ENCODE measurements around the gene OR5AN1.
"Not testable (repeated sequence)": the region's sequence is repeated elsewhere in the genome, so short reads cannot be mapped to it uniquely, and the experiment has no call there.

OR5AN1 gene, protein sequence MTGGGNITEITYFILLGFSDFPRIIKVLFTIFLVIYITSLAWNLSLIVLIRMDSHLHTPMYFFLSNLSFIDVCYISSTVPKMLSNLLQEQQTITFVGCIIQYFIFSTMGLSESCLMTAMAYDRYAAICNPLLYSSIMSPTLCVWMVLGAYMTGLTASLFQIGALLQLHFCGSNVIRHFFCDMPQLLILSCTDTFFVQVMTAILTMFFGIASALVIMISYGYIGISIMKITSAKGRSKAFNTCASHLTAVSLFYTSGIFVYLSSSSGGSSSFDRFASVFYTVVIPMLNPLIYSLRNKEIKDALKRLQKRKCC

DNA sequence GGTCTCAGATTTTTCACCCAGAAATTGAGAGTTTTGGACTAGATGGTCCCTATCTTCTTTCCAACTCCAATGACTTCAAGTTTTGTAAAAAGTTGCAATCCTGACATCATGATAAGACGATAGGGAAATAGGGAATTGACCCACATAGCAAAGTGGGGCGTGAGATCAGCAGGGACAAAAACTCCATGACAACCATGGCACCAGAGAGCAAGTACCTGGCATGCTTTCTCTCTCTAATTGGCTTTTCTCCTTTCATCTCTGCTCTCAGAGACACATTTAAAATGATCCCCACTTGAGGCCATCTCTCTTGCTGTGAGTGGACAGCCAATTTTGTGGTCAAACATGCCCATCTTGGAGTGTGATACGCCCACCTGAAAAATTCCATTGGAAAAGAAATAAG, at the start of gene OR5AN1:
OR5AN1 (plus strand) TSS at position 301 of the 400 bp plus-strand sequence. CDS start 5,564 bp downstream, outside the sequence.
- DNase-seq: no peak

DNA sequence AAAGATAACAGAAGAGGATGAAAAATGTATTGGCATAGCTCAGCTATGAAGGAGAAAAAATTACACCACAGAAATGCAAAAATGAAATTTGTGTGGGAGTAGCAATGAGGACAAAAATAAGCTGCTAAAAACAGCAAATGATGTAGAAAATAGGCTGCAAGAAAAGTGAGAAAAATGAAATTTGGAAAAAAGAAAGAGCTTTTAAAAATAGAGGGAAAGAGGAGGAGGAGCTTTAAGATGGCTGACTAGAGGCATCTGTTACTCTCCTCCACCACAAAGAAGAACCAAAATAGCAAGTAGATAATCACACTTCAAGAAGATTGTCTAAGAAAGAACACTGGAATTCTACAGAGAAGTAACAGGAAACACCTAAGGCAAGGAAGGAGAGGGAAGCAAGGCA, 23.7 kb upstream of the OR5AN1 start:
- no peak for DNase-seq

DNA sequence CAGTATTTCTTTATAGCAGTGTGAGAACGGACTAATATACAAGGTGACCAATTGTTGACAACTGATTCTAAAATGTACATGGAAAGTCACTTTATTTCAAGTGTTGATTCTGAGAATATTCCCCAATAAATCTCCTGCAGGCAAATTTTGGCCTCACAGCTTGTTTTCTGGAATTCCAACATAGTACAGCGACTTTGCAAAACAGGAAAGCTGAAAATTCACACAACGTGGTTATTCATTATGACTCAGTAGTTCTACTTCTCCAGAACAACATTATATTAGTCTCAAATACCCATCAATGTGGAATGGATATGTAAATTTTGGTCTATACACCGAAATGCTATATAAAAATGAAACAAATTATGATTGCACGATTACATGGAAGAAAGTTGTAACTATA, 22.5 kb upstream of the OR5AN1 start:
- no peak for DNase-seq

DNA sequence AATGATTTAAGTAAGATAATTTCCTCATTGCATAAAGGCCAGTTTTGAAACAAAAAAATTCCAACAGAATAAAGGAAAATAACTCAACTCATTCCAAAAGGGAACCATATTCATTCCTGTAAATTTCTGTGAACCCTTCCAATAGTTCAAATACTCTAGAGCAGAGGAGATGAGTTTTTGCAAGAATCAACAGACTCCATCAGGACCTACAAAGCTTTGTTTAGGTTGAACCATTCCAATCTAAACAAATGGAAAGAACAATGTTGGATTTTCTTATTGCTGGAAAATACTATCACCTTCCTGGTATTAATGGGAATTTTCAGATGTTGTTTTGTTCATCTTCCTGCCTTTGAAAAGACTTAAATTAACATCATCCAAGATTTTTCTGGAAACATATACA, 21.8 kb upstream of the OR5AN1 start:
- DNase-seq: no peak

DNA sequence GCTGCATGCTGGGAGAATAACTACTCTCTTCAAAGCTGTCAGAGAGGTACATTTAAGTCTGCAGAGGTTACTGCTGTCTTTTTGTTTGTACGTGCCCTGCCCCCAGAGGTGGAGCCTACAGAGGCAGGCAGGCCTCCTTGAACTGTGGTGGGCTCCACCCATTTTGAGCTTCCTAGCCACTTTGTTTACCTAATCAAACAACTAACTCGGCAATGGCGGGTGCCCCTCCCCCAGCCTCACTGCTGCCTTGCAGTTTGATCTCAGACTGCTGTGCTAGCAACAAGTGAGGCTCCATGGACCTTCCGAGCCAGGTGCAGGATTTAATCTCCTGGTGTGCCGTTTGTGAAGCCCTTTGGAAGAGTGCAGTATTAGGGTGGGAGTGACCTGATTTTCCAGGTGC, 9.0 kb upstream of the OR5AN1 start:
- not testable (repeated sequence) for DNase-seq

DNA sequence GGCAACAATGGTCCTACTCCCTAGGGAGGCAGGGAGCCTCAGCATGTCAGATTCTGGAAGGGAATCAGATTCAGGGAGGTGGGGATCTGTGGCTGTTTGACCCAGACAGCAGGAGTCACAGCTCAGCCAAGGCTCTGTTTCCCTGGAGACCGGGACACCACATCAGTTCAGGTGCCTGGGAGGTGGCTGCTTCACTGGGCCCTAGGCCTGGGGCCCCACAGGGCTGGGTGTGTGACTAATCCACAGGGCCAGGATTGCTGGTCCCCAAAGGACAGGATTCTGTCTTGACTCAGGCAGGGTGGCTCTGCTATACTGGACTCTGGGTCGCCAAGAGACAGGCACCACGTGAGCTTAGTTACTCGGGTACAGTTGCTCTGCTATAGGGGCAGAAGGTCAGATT, 3.5 kb upstream of the OR5AN1 start:
- DNase-seq: no peak

DNA sequence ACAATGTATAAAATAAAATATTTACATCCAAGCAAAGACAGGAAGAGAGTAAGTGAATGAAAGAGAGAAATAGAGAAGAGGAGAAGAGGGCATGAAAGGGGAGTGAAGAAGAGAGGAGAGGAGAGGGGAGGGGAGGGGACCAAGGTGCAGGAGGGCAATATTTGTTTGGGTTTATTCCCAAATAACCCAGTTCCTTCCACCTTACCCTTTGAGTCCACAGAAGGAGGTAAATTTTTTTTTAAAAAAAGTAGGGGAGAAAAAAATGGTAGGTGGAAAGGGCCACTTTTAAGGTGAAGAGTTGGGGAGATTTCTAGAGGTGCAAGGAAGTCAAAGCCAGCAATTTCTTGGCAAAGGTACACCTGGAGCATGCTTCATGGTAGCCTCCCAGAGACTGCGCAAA, 2.1 kb upstream of the OR5AN1 start:
- DNase-seq: no peak

DNA sequence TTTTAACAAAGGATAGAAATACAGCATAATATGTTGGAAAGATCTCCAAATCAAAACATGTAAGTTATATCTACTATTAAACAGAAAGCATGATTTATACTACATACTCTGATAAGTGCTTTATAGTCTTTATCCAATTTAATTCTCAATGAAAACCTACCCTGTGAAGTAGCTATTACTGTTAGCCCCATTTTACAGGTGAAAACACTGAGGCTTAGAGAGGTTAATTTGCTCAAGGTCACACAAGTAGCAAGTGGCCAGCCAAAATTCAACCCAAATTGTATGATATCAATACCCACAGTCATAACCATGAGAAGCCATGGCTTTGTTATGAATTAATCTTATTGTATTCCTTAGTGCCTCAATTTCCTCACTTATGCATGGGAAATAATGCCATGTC, 675 bp upstream of the OR5AN1 start:
- DNase-seq: no peak

DNA sequence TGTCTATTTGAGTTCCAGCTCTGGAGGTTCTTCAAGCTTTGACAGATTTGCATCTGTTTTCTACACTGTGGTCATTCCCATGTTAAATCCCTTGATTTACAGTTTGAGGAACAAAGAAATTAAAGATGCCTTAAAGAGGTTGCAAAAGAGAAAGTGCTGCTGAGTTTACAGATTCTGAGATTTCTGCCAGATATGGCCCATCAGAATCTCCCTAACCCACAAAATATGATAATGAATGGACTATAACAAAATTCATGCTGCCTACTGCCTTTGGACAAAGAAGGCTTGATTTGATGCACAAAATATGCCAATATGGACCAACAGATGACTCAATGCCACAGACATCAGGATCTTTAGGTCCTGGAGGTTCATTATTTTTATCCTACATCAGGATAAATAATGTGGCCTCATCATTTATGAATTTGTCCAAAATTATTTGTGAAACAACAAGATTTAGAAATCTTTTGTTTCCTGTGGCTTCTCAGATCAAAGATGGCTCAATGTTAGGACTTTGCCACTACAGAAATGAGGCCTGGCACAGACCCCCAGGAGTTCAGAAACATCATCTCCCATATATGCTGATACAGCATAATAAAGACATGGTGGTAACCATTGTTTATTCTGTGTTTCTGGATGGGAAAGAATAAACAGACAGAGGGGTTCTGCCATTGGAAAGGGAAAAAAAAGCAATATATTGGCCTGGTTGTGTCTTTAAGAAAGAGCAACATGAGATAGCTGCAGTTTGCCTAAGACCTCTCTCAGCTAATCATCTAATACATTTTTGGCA, 6.7 kb downstream of the OR5AN1 start:
- DNase-seq: no peak

DNA sequence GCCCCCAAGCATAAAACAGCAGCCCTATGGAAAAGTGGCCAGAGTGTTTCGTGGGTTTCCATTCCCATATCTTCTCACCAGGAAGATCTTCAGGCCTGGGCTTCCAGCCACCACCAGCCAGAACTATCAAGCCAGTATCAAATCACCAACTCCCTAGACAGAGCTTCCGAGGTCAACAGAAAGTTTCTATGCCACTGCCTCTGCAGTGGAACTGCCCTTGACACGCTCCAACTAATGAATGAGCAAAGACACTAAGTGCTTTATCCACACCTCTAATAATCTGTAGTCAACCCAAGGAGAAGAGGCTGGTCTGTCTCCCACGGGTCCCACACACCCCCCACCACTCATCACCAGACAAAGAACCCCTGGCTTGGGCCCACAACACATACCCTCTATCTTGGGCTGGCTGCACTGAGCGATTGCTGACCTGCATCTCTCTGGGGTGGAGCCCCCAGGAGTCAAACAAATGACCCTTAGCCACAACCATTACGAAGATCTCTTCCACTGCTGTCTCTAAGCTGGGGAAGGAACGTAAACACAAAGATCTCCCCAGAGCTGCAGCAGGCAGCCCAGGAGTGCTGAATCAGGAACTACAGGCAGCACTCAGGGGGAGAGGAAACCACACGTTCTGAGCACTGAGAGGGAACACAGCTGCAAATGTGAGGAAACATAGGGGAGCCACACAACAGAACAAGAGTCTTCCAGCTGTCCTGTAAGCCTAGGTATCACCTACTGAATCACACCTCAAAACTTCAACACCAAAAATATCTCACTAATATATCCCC, 9.7 kb downstream of the OR5AN1 start:
- DNase-seq: no peak

DNA sequence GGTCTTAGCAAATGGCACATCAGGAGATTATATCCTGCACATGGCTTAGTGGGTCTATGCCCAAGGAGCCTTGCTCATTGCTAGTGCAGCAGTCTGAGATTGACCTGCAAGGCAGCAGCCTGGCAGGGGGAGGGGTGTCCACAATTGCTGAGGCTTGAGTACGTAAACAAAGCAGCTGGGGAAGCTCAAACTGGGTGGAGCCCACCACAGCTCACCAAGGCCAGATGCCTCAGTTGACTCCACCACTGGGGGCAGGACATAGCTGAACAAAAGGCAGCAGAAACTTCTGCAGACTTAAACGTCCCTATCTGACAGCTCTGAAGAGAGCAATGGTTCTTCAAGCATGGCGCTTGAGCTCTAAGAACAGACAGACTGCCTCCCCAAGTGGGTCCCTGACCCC, 13.6 kb downstream of the OR5AN1 start:
- not testable (repeated sequence) for DNase-seq

DNA sequence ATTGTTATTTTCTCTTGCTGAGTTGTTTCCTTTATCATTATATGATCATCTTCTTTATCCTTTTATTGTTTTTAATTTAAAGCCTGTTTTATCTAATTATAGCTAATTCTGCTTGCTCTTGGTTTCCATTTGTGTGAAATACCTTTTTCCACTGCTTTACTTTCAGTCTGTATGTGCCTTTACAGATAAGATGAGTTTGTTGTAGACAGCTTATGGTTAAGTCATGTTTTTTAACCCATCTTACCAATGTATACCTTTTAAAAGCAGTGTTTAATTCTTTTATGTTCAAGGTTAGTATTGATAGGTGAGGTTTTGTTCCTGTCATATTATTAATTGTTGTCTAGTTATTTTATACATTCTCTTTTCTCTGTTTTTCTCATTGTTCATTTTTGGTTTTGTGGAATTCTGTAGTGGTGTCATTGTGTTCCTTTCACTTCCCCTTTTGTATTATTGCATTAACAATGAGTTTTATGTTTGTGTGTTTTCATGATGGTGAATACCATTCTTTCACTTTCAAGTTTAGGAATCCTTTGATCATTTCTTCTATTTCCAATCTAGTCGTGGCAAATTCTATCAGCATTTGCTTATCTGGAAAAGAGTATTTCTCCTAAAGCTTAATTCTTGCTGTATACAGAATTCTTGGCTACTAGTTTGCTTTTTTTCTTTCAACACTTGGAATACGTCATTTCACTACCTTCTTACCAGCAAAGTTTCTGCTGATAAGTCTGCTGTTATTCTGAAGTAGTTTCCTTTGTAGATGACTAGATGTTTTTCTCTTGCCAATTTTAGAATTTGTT, 21.8 kb downstream of the OR5AN1 start:
- DNase-seq: no peak

DNA sequence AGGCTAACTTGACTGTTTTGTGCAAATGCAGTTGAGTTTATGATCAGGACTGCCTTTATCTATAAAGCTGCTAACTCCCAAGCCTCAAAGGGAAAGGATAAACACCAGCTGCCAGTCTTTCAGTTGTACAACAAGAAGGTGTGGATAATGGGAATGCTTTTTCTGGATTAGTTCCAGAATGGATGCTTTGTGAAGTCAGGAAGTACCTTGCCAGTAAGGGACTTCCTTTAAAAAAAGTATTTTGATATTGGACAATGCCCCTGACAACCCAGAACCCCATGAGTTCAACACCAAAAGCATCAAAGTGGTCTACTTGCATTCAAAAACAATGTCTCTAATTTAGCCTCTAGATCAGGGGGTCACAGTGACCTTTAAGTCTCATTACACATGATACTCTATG, 35.5 kb downstream of the OR5AN1 start:
- DNase-seq: no peak

DNA sequence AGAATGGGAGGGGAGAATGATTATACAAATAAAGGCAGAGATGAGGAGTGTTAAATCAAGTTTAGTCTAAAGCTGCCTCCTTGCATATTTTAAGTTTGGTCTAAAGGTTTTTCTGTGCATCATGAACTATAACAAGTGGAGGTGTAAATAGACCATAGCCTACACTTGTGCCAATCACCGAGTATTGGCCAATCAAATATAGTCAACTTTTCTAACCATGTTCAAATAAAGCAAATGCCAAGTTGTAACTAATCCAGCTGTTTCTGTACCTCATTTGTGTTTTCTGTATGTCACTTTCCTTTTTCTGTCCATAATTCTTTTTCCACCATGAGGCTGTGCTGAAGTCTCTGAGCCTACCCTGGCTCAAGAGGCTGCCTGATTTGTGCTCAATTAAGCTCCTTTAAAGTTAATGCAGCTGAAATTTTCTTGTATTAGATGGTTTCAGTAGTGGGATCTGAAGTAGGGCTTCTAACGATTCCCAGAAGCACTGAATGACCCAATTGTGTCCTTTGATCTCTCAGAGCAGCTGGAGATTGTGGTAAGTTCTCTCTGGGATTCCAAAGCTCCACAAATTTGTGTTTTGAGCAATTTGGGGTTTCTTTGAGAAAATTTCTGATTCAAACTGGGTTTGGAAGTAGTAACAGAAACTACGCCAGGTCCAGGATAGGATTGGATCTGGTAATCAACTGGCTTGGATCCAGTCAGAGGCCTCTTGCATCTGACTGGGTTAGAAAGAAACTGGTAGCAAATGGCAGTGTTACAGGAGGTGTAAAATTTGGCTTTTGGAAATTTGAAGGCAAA, 42.0 kb downstream of the OR5AN1 start:
- DNase-seq: no peak

DNA sequence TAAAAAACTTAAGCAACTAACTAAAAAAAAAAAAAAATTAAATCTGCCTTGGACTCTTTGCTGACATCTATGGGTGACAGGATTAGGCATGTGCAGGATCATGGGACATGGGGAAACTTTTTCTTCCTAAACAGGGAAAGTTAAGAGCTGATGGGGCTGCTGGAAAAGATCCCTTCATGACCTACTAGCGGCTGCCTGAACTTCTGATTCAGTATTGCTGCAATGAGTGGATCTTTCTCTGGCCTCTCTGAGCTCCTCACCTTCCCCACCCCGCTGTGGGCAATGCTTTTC, 42.5 kb downstream of the OR5AN1 start:
- no peak for DNase-seq

DNA sequence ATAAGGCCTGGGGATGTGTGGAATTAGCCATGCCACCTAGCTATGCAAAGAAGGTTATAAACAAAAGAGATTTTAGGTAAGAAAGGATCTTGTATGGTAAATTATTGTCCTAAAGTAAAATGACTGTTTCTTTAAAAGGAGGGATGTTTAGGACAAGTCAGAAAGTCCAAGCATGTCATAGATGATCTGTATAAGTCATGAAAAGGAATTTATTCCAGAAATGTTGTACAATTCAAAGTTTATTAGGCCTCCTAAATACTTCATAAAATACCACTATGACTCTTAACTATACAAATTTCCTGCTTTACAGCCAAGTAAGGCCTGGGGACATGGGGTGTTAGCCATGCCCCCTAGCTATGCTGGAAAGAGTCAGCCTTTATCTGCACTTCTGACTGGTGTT, 44.9 kb downstream of the OR5AN1 start:
- DNase-seq: no peak

DNA sequence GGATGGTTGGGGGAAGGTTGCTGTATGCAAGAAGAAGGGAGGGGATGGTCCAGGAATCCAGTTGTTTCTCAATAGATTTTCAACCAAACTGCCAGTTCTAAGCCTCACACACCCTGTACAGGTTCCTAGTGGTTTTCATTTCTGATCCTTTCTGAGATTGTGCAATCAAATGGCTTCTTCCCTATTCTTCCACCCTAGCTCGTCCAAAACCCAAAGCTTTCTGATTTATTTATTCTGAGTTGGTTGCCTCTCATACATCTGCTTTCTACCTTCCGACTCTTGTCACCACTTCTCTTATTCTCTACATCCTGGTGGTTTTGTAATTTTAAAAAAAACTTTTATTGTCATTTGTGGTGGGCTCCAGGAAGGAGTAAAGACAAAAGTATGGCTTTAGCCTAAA, 55.0 kb downstream of the OR5AN1 start:
- no peak for DNase-seq

DNA sequence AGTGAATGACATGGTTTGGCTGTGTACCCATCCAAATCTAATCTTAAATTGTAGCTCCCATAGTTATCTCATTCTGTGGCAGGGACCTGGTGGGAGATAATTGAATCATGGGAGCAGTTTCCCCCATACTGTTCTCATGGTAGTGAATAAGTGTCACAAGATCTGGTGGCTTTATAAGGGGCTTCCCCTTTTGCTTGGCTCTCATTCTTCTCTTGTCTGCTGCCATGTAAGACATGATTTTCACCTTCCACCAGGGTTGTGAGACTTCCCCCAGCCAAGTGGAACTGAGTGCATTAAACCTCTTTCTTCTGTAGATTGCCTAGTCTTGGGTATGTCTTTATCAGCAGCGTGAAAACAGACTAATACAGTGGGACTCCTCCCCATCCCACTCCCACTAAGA, 56.4 kb downstream of the OR5AN1 start:
- no peak for DNase-seq

DNA sequence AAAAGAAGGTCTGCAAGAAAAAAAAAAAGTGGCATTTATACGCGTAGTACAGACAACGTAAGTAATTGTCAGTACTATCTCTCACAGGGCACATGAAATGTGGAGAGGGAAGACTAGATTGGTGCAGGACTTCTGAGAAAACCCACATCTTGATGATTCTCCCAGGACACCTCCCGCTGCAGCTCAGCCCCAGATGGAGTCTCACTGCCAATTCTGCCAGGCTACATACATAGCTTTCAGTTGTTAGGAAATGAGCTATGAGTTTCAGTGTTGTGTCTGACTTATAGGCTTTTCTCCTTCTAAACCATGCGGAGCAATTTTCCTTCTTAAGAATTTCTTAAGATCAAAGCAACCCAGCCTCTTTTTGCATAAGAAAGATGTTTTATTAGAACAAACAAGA, 57.9 kb downstream of the OR5AN1 start:
- no peak for DNase-seq

DNA sequence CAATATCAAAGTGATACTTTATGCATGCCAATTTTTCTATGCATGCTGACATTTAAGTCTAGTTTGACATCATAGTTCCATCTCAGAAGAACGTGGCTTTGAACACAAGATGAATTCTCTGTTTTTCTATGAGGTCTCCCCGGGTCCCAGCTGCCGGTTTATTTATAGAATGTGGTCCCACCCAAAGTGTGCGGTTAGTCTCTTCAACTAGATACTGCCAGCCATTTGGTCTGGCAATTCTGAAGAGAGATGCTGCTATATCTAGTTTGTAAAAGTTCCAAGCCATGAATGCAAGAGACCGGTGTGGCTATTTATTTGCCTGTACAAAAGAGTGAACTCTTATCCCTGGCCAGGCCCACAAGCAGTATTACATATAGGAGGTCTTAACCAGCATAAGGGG, 58.3 kb downstream of the OR5AN1 start:
- no peak for DNase-seq

DNA sequence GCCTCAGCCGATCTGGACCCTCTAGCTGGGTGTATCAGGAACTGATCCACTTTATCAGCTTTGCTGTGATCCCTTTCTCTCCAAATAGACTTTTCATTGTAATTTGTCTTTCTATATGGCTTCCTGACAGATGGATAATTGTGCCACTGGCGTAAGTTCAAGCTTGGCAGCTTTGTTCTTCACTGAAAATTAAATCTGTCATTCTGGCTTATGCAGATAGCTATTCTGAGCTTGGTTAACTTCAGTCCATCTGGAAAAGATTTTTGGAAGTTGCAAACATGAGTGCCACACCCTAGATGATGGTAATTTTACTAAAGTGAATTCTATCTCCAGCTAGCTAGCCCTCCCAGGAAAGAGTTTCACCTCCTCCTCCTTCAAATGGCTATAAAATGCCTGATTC, 59.5 kb downstream of the OR5AN1 start:
- DNase-seq: no peak

Measured in kidney glomerular epithelial cell (primary cell).